Tibial artery (tissue), 4 donors: ENCODE results near the gene ST3GAL5.
A peak's percentile ranks its signal among the peaks of the same experiment; 100 is the strongest.

Source experiments
- DNase-seq, 2 donors: peaks; one replicate each; pipeline ENCODE4 v3.0.0-alpha.2; 2019
- H3K27ac ChIP-seq, 2 donors: fragments of 200-600 bp; sonication (generic) in 1 of 2; 1 replicate in 1 of 2; 2 replicates in 1 of 2; pipeline ENCODE4 v1.5.1; 2018 to 2019; ENCODE audit warnings: mild to moderate bottlenecking in 1 of 2
- H3K27me3 ChIP-seq, 2 donors: fragments of 200-600 bp; sonication (generic) in 1 of 2; one replicate each; pipeline versions ENCODE4 v1.5.1 to v1.6.0; 2016 to 2019
- H3K36me3 ChIP-seq, 3 donors: fragments of 200-600 bp; sonication (generic) in 2 of 3; one replicate each; pipeline ENCODE4 v1.5.1; 2016 to 2019; ENCODE audit warnings: mild to moderate bottlenecking in 2 of 3
- H3K4me1 ChIP-seq, 4 donors: fragments of 200-600 bp; sonication (generic) in 2 of 4; 1 replicate in 3 of 4; 2 replicates in 1 of 4; pipeline ENCODE4 v1.5.1; 2016 to 2019
- H3K4me3 ChIP-seq, 2 donors: fragments of 200-600 bp; sonication (generic) in 1 of 2; 1 replicate in 1 of 2; 2 replicates in 1 of 2; pipeline ENCODE4 v1.5.1; 2018 to 2019; ENCODE audit warnings: mild to moderate bottlenecking in 2 of 2
- H3K9me3 ChIP-seq, 3 donors: fragments of 200-600 bp; sonication (generic) in 1 of 3; one replicate each; pipeline ENCODE4 v1.5.1; 2016 to 2019
- intact Hi-C: fragments of 100-400 bp; cut with DNase I; formaldehyde crosslinking; loops from one replicate; pipeline ENCODE4 v1.15.0; 2023; ENCODE audit warnings: low total_unique reads
- TF ChIP-seq, protein P1 (sequence below), 2 experiments: fragments of 200-600 bp in 1 of 2; fragments of 450-650 bp in 1 of 2; IDR thresholded peaks; one replicate each; pipeline ENCODE4 v1.5.1; 2017 to 2019; ENCODE audit warnings: antibody characterized with exemption in 2 of 2, mild to moderate bottlenecking in 1 of 2, moderate library complexity in 1 of 2

The ST3GAL5 gene

GRCh38 chr2:85888684-85889626, at the start of gene ST3GAL5:
Gene ST3GAL5, minus strand, starts transcription at chr2:85888990. Its CDS starts 85 bp downstream, at chr2:85888905.
- intact Hi-C loops = loop anchor here (5.0 kb wide), 1 partner anchor 188 kb away; no protein-coding TSS in a partner anchor
- peak within 1 kb of the TSS; percentile 71 to 77 for H3K27ac ChIP-seq

GRCh38 chr2:85938456-85938855, 49.7 kb upstream of the ST3GAL5 start:
- no peaks in the 10 kb centered on the region for H3K27me3 ChIP-seq
- intact Hi-C loops = no loop called here
- no peak overlapping the region for H3K4me3 ChIP-seq
- H3K4me1 ChIP-seq = peaks cover 0 to 3% (median 0%) of the 10 kb centered on the region in 4 donors
- peaks cover 0 to 3% (median 0%) of the 10 kb centered on the region in 3 donors for H3K9me3 ChIP-seq
- no peak overlapping the region for H3K27ac ChIP-seq
- TF ChIP-seq, protein P1, sequence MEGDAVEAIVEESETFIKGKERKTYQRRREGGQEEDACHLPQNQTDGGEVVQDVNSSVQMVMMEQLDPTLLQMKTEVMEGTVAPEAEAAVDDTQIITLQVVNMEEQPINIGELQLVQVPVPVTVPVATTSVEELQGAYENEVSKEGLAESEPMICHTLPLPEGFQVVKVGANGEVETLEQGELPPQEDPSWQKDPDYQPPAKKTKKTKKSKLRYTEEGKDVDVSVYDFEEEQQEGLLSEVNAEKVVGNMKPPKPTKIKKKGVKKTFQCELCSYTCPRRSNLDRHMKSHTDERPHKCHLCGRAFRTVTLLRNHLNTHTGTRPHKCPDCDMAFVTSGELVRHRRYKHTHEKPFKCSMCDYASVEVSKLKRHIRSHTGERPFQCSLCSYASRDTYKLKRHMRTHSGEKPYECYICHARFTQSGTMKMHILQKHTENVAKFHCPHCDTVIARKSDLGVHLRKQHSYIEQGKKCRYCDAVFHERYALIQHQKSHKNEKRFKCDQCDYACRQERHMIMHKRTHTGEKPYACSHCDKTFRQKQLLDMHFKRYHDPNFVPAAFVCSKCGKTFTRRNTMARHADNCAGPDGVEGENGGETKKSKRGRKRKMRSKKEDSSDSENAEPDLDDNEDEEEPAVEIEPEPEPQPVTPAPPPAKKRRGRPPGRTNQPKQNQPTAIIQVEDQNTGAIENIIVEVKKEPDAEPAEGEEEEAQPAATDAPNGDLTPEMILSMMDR (IDR thresholded peaks at IDR 0.05) = no peak
- DNase-seq = no peak
- no peaks in the 10 kb centered on the region for H3K36me3 ChIP-seq

More at GRCh38 chr2:85888684-85889626, at the start of gene ST3GAL5:
- peak; percentile 86 to 93 for DNase-seq
- H3K36me3 ChIP-seq = no peaks in the 10 kb centered on the region
- peaks cover 0 to 37% (median 23%) of the 10 kb centered on the region in 4 donors for H3K4me1 ChIP-seq
- no peaks in the 10 kb centered on the region for H3K9me3 ChIP-seq
- H3K4me3 ChIP-seq = peak within 1 kb of the TSS; percentile 61 to 76
- no peaks in the 10 kb centered on the region for H3K27me3 ChIP-seq
- TF ChIP-seq, protein P1 (IDR thresholded peaks at IDR 0.05) = peak; percentile 52 to 64

- TF ChIP-seq, protein P1 (IDR thresholded peaks at IDR 0.05) = no peak
- intact Hi-C loops = no loop called here
- DNase-seq = no peak
- Histone ChIP-seq H3K4me1 (peaks cover 0 to 3% (median 0%) of the 10 kb centered on the region in 4 donors), H3K27me3 (no peaks in the 10 kb centered on the region), H3K36me3 (no peaks in the 10 kb centered on the region), H3K4me3 (no peak overlapping the region), H3K9me3 (no peaks in the 10 kb centered on the region), H3K27ac (no peak overlapping the region)
Measured at GRCh38 chr2:85937069-85937439, 48.3 kb upstream of the ST3GAL5 start.

- Histone ChIP-seq H3K36me3 (no peaks in the 10 kb centered on the region), H3K27me3 (no peaks in the 10 kb centered on the region), H3K4me1 (peaks cover 0 to 3% (median 0%) of the 10 kb centered on the region in 4 donors), H3K9me3 (no peaks in the 10 kb centered on the region), H3K4me3 (no peak overlapping the region), H3K27ac (no peak overlapping the region)
- TF ChIP-seq, protein P1 (IDR thresholded peaks at IDR 0.05) = no peak
- DNase-seq = no peak
- intact Hi-C loops = no loop called here
Measured at GRCh38 chr2:85936421-85937068, 47.8 kb upstream of the ST3GAL5 start.

DNA sequence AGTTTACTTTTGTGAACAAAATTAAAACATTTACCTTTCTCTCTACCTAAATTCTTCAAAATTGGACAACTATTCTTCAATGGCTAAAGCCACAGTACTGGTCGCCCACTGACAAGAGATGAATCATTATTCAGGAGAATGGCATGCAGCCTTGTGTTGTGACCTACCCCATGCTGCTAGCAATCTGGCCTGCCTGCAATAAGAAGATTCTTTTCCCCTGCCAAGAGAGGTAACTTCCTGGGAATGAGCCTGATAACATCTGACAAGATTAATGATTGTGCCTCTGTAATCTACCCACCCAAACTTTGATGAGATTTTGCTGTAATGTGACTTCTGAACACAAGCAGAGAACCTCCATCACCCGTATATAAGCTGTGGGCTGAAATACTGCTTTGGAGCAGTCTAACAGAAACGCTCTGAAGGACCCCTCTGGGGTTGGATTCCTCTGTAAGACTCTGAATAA, 47.0 kb upstream of the ST3GAL5 start:
- intact Hi-C loops = no loop called here
- H3K4me3 ChIP-seq = no peak overlapping the region

More for the DNA sequence above, 47.0 kb upstream of the ST3GAL5 start:
- TF ChIP-seq, protein P1 (IDR thresholded peaks at IDR 0.05) = no peak
- no peak for DNase-seq
- Histone ChIP-seq H3K36me3 (no peaks in the 10 kb centered on the region), H3K4me1 (peaks cover 0 to 3% (median 0%) of the 10 kb centered on the region in 4 donors), H3K27ac (no peak overlapping the region), H3K27me3 (no peaks in the 10 kb centered on the region), H3K9me3 (no peaks in the 10 kb centered on the region)
